Measurements from ENCODE around the gene FXYD6. TPM values are rescaled to one million over a fixed set of nuclear protein-coding genes. Genes with fewer than 3 reads are reported as not detected.

Gene FXYD6
- total RNA-seq, 2 experiments from 2014 or later, result not detected

- H3K79me2 ChIP-seq (ENCODE audit: insufficient read depth, low read depth, low read length), result no peaks in the 10 kb centered on the region
- ChIA-PET CTCF (ENCODE audit: unreplicated experiment) (no interaction called here), POLR2A (interaction anchor here (0.6 kb wide), 1 partner anchor 117 kb away, joined by 7 read pairs; no protein-coding TSS in a partner anchor)
- H3K4me3 ChIP-seq (ENCODE audit: low read depth, low read length, poor library complexity, severe bottlenecking), result no peak overlapping the region
- H3K9me2 ChIP-seq (ENCODE audit: insufficient read depth, low read length), result no peaks in the 10 kb centered on the region
- no peaks in the 10 kb centered on the region for H4K20me1 ChIP-seq (ENCODE audit: insufficient read depth, low read length)
- H3K36me3 ChIP-seq (ENCODE audit: insufficient read depth, low read length), result no peaks in the 10 kb centered on the region
- no peak for TF ChIP-seq EZH2phosphoT487 (IDR thresholded peaks at IDR 0.05; ENCODE audit: borderline replicate concordance, low read depth, low read length)
- no peak for TF ChIP-seq CTCF (conservative IDR thresholded peaks at IDR 0.05; ENCODE audit: low read length)
- BruUV-seq (replicated peaks), result no TSS peak
- intact Hi-C loops (cut with micrococcal nuclease; ENCODE audit: unreplicated experiment), result no loop called here
- no peak overlapping the region for H2AFZ ChIP-seq (ENCODE audit: low read length)
- no peaks in the 10 kb centered on the region for H3K4me1 ChIP-seq (ENCODE audit: insufficient read depth, low read length, poor library complexity, severe bottlenecking)
- H3K9me3 ChIP-seq (ENCODE audit: low read length), result no peaks in the 10 kb centered on the region
- no peak overlapping the region for H3K27ac ChIP-seq (ENCODE audit: low read depth, low read length, poor library complexity, severe bottlenecking)
- no peak for DNase-seq (ENCODE audit: low spot score)
- no peak overlapping the region for H3K4me2 ChIP-seq (ENCODE audit: low read length)
These were observed 87.2 kb downstream of the FXYD6 start for GRCh38 chr11:117789241-117789640.

Other genes starting within 250 kb of the FXYD6 start
- not detected in 2 replicates for gene DSCAML1, start 79.4 kb downstream of the FXYD6 start, total RNA-seq (2014; rRNA removed; shearing (Covaris generic))
- gene DSCAML1, start 79.4 kb downstream of the FXYD6 start, total RNA-seq (2022), result not detected in 2 replicates
- gene FXYD2, start 51.9 kb downstream of the FXYD6 start, total RNA-seq (2014; rRNA removed; shearing (Covaris generic)), result not detected in 2 replicates
- not detected in 2 replicates for gene FXYD2, start 51.9 kb downstream of the FXYD6 start, total RNA-seq (2022)
- 0.33 and 0.79 TPM in 2 replicates for gene TMPRSS13, start 52.7 kb upstream of the FXYD6 start, total RNA-seq (2014; rRNA removed; shearing (Covaris generic))
- 0.85 and 1.1 TPM in 2 replicates for gene TMPRSS13, start 52.7 kb upstream of the FXYD6 start, total RNA-seq (2022)
- 8.2 and 15.7 TPM in 2 replicates for gene IL10RA, start 109.7 kb upstream of the FXYD6 start, total RNA-seq (2014; rRNA removed; shearing (Covaris generic))
- 18.3 and 25.2 TPM in 2 replicates for gene IL10RA, start 109.7 kb upstream of the FXYD6 start, total RNA-seq (2022)
- gene TMPRSS4, start 200.4 kb upstream of the FXYD6 start, total RNA-seq (2014; rRNA removed; shearing (Covaris generic)), result 0.03 TPM in 1 of 2 replicates, not detected in the other
- not detected in 2 replicates for gene TMPRSS4, start 200.4 kb upstream of the FXYD6 start, total RNA-seq (2022)
- 0.06 and 0.08 TPM in 2 replicates for gene SMIM35, start 210.3 kb upstream of the FXYD6 start, total RNA-seq (2014; rRNA removed; shearing (Covaris generic))
- 0.67 and 0.90 TPM in 2 replicates for gene SMIM35, start 210.3 kb upstream of the FXYD6 start, total RNA-seq (2022)

Data from OCI-LY7 (cell line).